HG02852 (cell line): ENCODE results near the gene MICB.
A peak's percentile ranks its signal among the peaks of the same experiment; 100 is the strongest.
"Not testable (repeated sequence)": the region's sequence is repeated elsewhere in the genome, so short reads cannot be mapped to it uniquely, and the experiment has no call there.

Experiments used
- ATAC-seq: cut with Tn5 transposase; IDR thresholded peaks from one replicate; pipeline ENCODE4 v1.9.1; 2021; ENCODE audit warnings: mild to moderate bottlenecking, moderate library complexity; ENCODE audit not compliant: unreplicated experiment

MICB gene

GRCh38 chr6:31473780-31474761, 23.9 kb upstream of the MICB start:
- no peak for ATAC-seq

GRCh38 chr6:31474871-31475286, 23.1 kb upstream of the MICB start:
- ATAC-seq: no peak

- ATAC-seq: no peak
Measured at GRCh38 chr6:31476515-31477139, 21.3 kb upstream of the MICB start.

- ATAC-seq: no peak
Measured at GRCh38 chr6:31477521-31477920, 20.4 kb upstream of the MICB start.

GRCh38 chr6:31478186-31478950, 19.6 kb upstream of the MICB start:
- ATAC-seq: no peak

GRCh38 chr6:31479151-31479932, 18.6 kb upstream of the MICB start:
- no peak for ATAC-seq

- no peak for ATAC-seq
Measured at GRCh38 chr6:31479933-31480535, 17.9 kb upstream of the MICB start.

GRCh38 chr6:31480574-31480973, 17.4 kb upstream of the MICB start:
- no peak for ATAC-seq

- no peak for ATAC-seq
Measured at GRCh38 chr6:31483392-31483791, 14.6 kb upstream of the MICB start.

- no peak for ATAC-seq
Measured at GRCh38 chr6:31485055-31485454, 12.9 kb upstream of the MICB start.

GRCh38 chr6:31486065-31486837, 11.7 kb upstream of the MICB start:
- not testable (repeated sequence) for ATAC-seq

GRCh38 chr6:31487674-31488073, 10.3 kb upstream of the MICB start:
- not testable (repeated sequence) for ATAC-seq

- ATAC-seq: no peak
Measured at GRCh38 chr6:31489086-31489485, 8.9 kb upstream of the MICB start.

GRCh38 chr6:31490115-31490873, 7.7 kb upstream of the MICB start:
- ATAC-seq: no peak

GRCh38 chr6:31493550-31493874, 4.4 kb upstream of the MICB start:
- not testable (repeated sequence) for ATAC-seq

GRCh38 chr6:31493875-31494694, 3.9 kb upstream of the MICB start:
- peak; percentile 40 for ATAC-seq

- no peak for ATAC-seq
Measured at GRCh38 chr6:31495580-31495979, 2.4 kb upstream of the MICB start.

- not testable (repeated sequence) for ATAC-seq
Measured at GRCh38 chr6:31496826-31497225, 1.1 kb upstream of the MICB start.
